Measurements from ENCODE around the gene CTNNA2. TPM values are rescaled to one million over a fixed set of nuclear protein-coding genes. Genes with fewer than 3 reads are reported as not detected.

Gene CTNNA2
- total RNA-seq, 4 donors from 2014 or later, result 0.88 to 14.9 (median 2.3) TPM; not detected in 1

DNA sequence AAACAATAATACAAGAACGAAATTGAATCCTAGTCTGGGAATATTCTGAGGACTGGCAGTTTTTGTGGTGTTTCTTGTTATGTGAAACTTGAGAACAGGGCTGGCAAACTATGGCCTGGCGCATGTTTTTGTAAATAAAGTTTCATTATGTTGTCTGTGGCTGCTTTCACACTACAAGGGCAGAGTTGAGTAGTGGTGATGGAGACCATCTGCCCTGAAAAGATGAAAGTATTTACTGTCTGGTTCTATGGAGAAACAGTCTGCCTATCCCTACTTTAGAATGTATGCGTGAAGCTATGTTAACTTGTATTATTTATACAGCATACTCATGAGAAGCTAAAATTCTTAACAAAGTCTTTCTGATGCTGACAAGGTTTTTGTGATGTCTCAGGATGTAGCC is 439.8 kb downstream of the CTNNA2 start:
- intact Hi-C loops (cut with DNase I; ENCODE audit: low total_unique reads), result no loop called here
- no peak for TF ChIP-seq POLR2A (IDR thresholded peaks at IDR 0.05)
- TF ChIP-seq, protein P1, sequence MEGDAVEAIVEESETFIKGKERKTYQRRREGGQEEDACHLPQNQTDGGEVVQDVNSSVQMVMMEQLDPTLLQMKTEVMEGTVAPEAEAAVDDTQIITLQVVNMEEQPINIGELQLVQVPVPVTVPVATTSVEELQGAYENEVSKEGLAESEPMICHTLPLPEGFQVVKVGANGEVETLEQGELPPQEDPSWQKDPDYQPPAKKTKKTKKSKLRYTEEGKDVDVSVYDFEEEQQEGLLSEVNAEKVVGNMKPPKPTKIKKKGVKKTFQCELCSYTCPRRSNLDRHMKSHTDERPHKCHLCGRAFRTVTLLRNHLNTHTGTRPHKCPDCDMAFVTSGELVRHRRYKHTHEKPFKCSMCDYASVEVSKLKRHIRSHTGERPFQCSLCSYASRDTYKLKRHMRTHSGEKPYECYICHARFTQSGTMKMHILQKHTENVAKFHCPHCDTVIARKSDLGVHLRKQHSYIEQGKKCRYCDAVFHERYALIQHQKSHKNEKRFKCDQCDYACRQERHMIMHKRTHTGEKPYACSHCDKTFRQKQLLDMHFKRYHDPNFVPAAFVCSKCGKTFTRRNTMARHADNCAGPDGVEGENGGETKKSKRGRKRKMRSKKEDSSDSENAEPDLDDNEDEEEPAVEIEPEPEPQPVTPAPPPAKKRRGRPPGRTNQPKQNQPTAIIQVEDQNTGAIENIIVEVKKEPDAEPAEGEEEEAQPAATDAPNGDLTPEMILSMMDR (IDR thresholded peaks at IDR 0.05), result no peak

DNA sequence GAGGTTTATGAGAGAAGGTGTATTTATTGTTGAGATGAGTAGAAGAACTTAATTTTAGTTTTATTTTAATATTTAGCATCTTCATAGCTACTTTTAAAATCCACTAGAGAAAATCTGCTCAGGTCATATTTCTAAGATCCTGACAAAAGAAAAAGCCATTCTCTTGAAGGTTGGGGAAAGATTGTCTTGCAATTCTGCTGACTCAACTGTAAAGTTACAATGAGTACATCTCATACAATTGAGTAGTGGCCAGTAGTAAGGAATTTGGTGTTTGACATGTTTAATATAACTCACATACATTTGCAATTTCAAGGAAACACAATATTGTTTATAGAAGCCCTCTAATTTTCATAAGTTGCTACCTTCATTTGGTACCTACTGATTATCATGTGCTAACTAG is 447.2 kb downstream of the CTNNA2 start:
- no peak for DNase-seq
- no peak overlapping the region for H3K4me3 ChIP-seq
- no peaks in the 10 kb centered on the region for H3K36me3 ChIP-seq
- H3K27me3 ChIP-seq, result no peaks in the 10 kb centered on the region
- H3K4me1 ChIP-seq, result no peaks in the 10 kb centered on the region
- TF ChIP-seq, protein P1 (IDR thresholded peaks at IDR 0.05), result no peak
- TF ChIP-seq POLR2A (IDR thresholded peaks at IDR 0.05), result no peak
- no peak overlapping the region for H3K27ac ChIP-seq
- H3K9me3 ChIP-seq, result no peaks in the 10 kb centered on the region
- intact Hi-C loops (cut with DNase I; ENCODE audit: low total_unique reads), result no loop called here

More for the DNA sequence above, 439.8 kb downstream of the CTNNA2 start:
- Histone ChIP-seq H3K9me3 (no peaks in the 10 kb centered on the region), H3K27me3 (no peaks in the 10 kb centered on the region), H3K4me3 (no peak overlapping the region), H3K36me3 (no peaks in the 10 kb centered on the region), H3K27ac (no peak overlapping the region), H3K4me1 (no peaks in the 10 kb centered on the region)
- no peak for DNase-seq

DNA sequence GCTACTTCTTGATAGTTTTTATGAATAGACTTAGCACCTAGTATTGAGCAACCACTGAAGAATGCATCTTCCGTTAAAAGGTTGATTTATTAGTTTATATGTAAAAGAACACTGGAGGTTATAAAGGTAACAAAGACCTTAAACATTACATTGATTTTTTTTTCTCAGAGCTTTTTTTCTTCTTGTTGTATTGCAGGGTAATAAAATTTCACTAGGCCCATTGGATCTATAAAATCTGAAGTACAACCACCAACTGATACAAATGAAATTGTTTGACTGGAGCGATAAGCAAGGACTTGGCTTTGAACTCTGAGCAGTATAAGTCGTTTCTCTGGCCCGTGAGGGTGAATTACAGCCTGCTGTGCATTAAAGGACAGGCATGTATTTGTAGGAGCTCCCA is 447.7 kb downstream of the CTNNA2 start:
- Histone ChIP-seq H3K27me3 (no peaks in the 10 kb centered on the region), H3K36me3 (no peaks in the 10 kb centered on the region), H3K4me1 (no peaks in the 10 kb centered on the region), H3K9me3 (no peaks in the 10 kb centered on the region), H3K27ac (no peak overlapping the region), H3K4me3 (no peak overlapping the region)
- no peak for TF ChIP-seq POLR2A (IDR thresholded peaks at IDR 0.05)
- TF ChIP-seq, protein P1 (IDR thresholded peaks at IDR 0.05), result no peak
- intact Hi-C loops (cut with DNase I; ENCODE audit: low total_unique reads), result no loop called here
- DNase-seq, result no peak

DNA sequence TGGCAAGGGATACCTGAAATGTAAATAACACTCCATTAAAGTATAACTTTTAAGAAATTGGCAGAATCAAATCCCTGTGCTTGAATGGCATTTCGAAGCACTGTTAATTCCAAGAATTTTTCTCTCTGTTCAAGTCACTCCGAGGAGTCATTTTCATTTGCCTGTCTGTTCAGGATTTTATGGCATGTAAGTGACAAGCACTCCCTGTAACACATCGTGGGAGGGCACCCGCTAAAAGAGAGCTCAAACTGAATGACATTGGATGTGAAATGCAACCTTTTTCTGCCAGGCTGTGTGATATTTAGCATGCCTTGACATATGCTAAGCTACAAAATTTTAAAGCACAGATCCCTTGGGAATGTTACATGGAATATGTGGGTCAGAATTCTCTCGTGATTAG is 452.1 kb downstream of the CTNNA2 start:
- Histone ChIP-seq H3K4me3 (no peak overlapping the region), H3K27ac (no peak overlapping the region), H3K36me3 (no peaks in the 10 kb centered on the region), H3K4me1 (no peaks in the 10 kb centered on the region), H3K9me3 (no peaks in the 10 kb centered on the region), H3K27me3 (no peaks in the 10 kb centered on the region)
- no peak for TF ChIP-seq POLR2A (IDR thresholded peaks at IDR 0.05)
- TF ChIP-seq, protein P1 (IDR thresholded peaks at IDR 0.05), result no peak
- DNase-seq, result no peak
- intact Hi-C loops (cut with DNase I; ENCODE audit: low total_unique reads), result no loop called here

DNA sequence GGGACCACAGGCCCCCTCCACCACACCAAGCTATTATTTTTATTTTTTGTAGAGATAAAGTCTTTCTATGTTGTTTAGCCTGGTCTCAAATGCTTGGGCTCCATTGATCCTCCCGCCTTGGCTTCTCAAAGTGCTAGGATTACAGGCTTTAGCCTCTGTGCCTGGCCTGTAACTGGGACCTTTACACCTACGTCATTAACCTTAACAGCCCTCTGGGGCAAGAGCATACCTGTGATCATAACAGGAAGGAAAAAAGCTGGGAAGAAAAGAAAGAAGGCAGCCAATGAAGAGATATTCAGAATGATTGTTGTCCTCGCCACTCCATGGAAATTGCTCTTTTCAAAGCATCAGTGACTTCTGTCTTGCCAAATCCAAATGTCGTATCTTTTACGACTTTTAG is 453.5 kb downstream of the CTNNA2 start:
- Histone ChIP-seq H3K9me3 (no peaks in the 10 kb centered on the region), H3K36me3 (no peaks in the 10 kb centered on the region), H3K4me1 (no peaks in the 10 kb centered on the region), H3K4me3 (no peak overlapping the region), H3K27ac (no peak overlapping the region), H3K27me3 (no peaks in the 10 kb centered on the region)
- intact Hi-C loops (cut with DNase I; ENCODE audit: low total_unique reads), result no loop called here
- TF ChIP-seq POLR2A (IDR thresholded peaks at IDR 0.05), result no peak
- TF ChIP-seq, protein P1 (IDR thresholded peaks at IDR 0.05), result no peak
- no peak for DNase-seq

All from uterus (tissue), 4 donors.